ENCODE data around the gene NCKAP5.

The NCKAP5 gene

DNA sequence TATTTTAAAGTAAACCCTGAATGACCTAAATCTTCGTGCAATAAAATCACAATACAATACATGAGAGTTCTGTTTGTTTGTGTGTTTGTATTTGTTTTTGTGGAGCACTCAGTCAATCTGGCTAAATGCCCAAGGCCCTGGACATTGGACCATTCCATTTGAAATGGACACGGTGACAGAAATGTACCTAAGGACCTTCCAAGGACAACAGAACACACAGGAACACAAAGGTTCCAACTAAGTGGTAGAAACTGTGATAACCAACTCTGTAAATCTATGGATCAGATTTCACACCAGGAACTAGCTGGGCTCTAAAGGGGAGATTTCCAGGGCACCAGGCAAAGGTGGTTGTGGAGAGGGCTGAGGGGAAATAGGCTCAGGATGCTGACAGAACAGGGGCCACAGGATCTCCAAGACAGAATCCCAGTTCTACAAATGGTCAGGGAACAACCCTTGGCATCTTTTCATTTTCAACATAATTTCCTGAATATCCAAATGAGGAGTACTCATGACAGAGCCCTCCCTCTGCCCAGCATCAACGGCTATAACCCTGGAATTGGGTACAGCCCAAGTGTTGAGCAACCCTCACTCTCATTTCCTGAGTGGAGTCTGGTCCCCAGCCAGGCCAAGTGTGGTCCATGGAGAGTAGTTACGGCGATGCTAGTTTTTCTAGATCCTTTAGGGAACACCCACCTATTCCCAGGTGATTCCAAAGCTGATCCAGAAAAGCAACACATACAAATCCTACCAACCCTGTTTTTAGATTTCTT lies 78.4 kb downstream of the NCKAP5 start:
- H3K9me3 ChIP-seq (ENCODE audit: insufficient read depth, low read length) = no peaks in the 10 kb centered on the region
- no peak for TF ChIP-seq ZNF274 (IDR thresholded peaks at IDR 0.05; ENCODE audit: low read depth, low read length)
- no peak for TF ChIP-seq SUZ12 (IDR thresholded peaks at IDR 0.05; ENCODE audit: extremely low read depth, insufficient read depth, insufficient read length)
- no peak for TF ChIP-seq YY1 (IDR thresholded peaks at IDR 0.05; ENCODE audit: insufficient read depth, insufficient read length)
- H3K36me3 ChIP-seq (ENCODE audit: insufficient read depth, insufficient read length, low read length) = no peaks in the 10 kb centered on the region
- no peak for DNase-seq (ENCODE audit: low read depth, low spot score)
- H3K4me3 ChIP-seq (ENCODE audit: insufficient read length, low read depth) = no peak overlapping the region
- H3K27me3 ChIP-seq (ENCODE audit: insufficient read depth, insufficient read length) = no peaks in the 10 kb centered on the region
- no peaks in the 10 kb centered on the region for H3K4me1 ChIP-seq (ENCODE audit: insufficient read depth, insufficient read length)
- H3K9ac ChIP-seq (ENCODE audit: insufficient read length, low read depth) = no peak overlapping the region

DNA sequence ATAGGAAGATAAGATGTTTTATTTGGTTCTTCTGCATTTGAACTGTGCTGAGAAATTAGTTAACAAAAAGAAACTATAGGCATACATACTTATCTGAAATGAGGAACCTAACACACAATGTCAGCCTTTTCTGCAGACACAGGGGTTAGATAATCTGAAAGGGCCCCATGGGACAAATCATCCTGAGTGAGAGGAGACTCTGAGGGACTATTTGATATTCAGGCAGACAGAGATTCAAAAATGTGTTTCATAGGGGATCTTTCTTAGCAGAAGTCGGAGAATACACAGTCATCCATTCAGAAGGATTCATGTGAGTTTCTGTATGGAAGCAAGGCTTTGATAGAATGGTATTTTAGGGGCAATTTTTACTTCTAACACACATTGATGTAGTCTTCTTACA lies 79.1 kb downstream of the NCKAP5 start:
- Histone ChIP-seq H3K9ac (ENCODE audit: insufficient read length, low read depth) (no peak overlapping the region), H3K36me3 (ENCODE audit: insufficient read depth, insufficient read length, low read length) (no peaks in the 10 kb centered on the region), H3K27me3 (ENCODE audit: insufficient read depth, insufficient read length) (no peaks in the 10 kb centered on the region), H3K9me3 (ENCODE audit: insufficient read depth, low read length) (no peaks in the 10 kb centered on the region), H3K4me3 (ENCODE audit: insufficient read length, low read depth) (no peak overlapping the region), H3K4me1 (ENCODE audit: insufficient read depth, insufficient read length) (no peaks in the 10 kb centered on the region)
- DNase-seq (ENCODE audit: low read depth, low spot score) = no peak
- no peak for TF ChIP-seq SUZ12 (IDR thresholded peaks at IDR 0.05; ENCODE audit: extremely low read depth, insufficient read depth, insufficient read length)
- TF ChIP-seq ZNF274 (IDR thresholded peaks at IDR 0.05; ENCODE audit: low read depth, low read length) = no peak
- no peak for TF ChIP-seq YY1 (IDR thresholded peaks at IDR 0.05; ENCODE audit: insufficient read depth, insufficient read length)

DNA sequence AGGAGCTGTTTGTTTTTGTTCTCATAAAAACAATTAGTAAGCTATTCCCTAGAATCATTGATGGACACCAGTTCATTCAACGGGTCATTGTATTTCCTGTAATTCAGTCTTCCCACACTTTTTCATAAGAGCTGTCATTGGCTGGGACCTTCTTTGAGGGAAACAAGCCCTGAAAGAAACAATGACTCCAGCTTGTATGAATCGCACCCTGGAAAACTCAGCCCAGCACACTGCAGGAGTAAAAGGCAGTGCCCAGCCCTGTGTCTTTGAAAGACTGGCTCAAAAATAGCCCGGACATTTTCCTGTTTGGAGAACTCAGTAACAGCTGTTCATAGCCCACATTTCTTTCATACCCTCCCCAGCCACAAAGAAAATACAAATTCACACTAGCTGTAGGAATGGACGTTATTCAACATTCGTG lies 81.5 kb downstream of the NCKAP5 start:
- H3K9ac ChIP-seq (ENCODE audit: insufficient read length, low read depth) = no peak overlapping the region
- H3K36me3 ChIP-seq (ENCODE audit: insufficient read depth, insufficient read length, low read length) = no peaks in the 10 kb centered on the region
- TF ChIP-seq YY1 (IDR thresholded peaks at IDR 0.05; ENCODE audit: insufficient read depth, insufficient read length) = no peak
- no peak for TF ChIP-seq ZNF274 (IDR thresholded peaks at IDR 0.05; ENCODE audit: low read depth, low read length)
- no peak for TF ChIP-seq SUZ12 (IDR thresholded peaks at IDR 0.05; ENCODE audit: extremely low read depth, insufficient read depth, insufficient read length)
- H3K4me1 ChIP-seq (ENCODE audit: insufficient read depth, insufficient read length) = no peaks in the 10 kb centered on the region
- no peak overlapping the region for H3K4me3 ChIP-seq (ENCODE audit: insufficient read length, low read depth)
- no peak for DNase-seq (ENCODE audit: low read depth, low spot score)
- no peaks in the 10 kb centered on the region for H3K27me3 ChIP-seq (ENCODE audit: insufficient read depth, insufficient read length)
- H3K9me3 ChIP-seq (ENCODE audit: insufficient read depth, low read length) = no peaks in the 10 kb centered on the region

DNA sequence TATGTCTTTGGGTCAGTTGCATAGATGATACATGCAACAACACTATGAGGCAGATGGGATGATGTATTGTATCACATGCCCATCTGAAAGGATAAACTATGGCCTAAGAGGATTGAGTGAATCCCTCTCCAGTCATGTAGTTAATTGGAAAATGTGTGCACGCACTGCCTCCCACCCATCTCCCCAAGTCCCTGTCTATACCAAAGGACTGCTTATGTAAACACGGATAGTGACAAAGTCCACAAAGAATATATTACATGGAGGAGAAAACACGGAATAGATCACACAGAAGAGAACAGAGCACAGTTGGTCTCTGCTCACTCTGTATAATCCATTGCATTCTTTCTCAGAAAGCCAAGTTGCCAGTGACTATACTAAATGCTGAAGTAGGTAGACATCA lies 82.4 kb downstream of the NCKAP5 start:
- Histone ChIP-seq H3K9me3 (ENCODE audit: insufficient read depth, low read length) (no peaks in the 10 kb centered on the region), H3K4me1 (ENCODE audit: insufficient read depth, insufficient read length) (no peaks in the 10 kb centered on the region), H3K9ac (ENCODE audit: insufficient read length, low read depth) (no peak overlapping the region), H3K27me3 (ENCODE audit: insufficient read depth, insufficient read length) (no peaks in the 10 kb centered on the region), H3K36me3 (ENCODE audit: insufficient read depth, insufficient read length, low read length) (no peaks in the 10 kb centered on the region), H3K4me3 (ENCODE audit: insufficient read length, low read depth) (no peak overlapping the region)
- no peak for DNase-seq (ENCODE audit: low read depth, low spot score)
- TF ChIP-seq YY1 (IDR thresholded peaks at IDR 0.05; ENCODE audit: insufficient read depth, insufficient read length) (no peak), ZNF274 (IDR thresholded peaks at IDR 0.05; ENCODE audit: low read depth, low read length) (no peak), SUZ12 (IDR thresholded peaks at IDR 0.05; ENCODE audit: extremely low read depth, insufficient read depth, insufficient read length) (no peak)

DNA sequence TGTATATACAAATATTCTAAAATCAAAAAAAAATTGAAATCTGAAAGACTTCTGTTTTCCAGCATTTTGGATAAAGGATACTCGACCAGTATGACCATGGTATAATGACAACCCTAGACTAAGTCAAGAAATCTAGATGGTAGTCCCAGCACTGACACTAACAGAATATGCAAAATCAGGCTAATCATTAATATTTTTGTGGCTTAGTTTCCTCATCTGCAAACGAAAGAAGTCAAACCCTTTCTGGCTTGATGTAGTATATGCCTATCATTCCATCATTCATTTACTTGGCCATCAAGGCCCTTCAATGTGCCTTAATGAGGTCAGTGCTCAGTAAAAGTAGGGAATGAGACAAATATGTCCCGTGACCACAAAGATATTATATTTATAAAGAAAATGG lies 83.5 kb downstream of the NCKAP5 start:
- no peaks in the 10 kb centered on the region for H3K9me3 ChIP-seq (ENCODE audit: insufficient read depth, low read length)
- TF ChIP-seq YY1 (IDR thresholded peaks at IDR 0.05; ENCODE audit: insufficient read depth, insufficient read length) (no peak), SUZ12 (IDR thresholded peaks at IDR 0.05; ENCODE audit: extremely low read depth, insufficient read depth, insufficient read length) (no peak), ZNF274 (IDR thresholded peaks at IDR 0.05; ENCODE audit: low read depth, low read length) (no peak)
- H3K27me3 ChIP-seq (ENCODE audit: insufficient read depth, insufficient read length) = no peaks in the 10 kb centered on the region
- no peaks in the 10 kb centered on the region for H3K36me3 ChIP-seq (ENCODE audit: insufficient read depth, insufficient read length, low read length)
- no peak overlapping the region for H3K4me3 ChIP-seq (ENCODE audit: insufficient read length, low read depth)
- DNase-seq (ENCODE audit: low read depth, low spot score) = no peak
- no peak overlapping the region for H3K9ac ChIP-seq (ENCODE audit: insufficient read length, low read depth)
- no peaks in the 10 kb centered on the region for H3K4me1 ChIP-seq (ENCODE audit: insufficient read depth, insufficient read length)

DNA sequence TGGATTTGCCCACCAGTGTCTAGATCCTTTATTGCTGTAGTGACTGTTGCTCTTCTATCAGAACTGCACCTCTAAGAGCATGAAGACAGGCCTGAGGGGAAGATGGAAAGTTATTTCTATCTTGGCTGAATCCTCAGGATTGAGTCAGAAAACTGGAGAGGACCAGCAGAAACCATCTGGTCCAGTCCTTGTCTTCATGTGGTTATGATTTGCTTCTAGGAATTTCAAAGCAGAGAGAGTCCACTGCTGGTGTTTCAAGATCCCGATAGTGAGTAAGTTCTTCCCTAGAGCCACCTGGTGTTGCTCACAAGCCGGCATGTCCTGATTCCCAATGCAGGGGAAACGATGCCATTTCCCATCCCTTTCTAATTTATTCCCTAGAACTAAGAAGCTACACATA lies 84.2 kb downstream of the NCKAP5 start:
- Histone ChIP-seq H3K9me3 (ENCODE audit: insufficient read depth, low read length) (no peaks in the 10 kb centered on the region), H3K36me3 (ENCODE audit: insufficient read depth, insufficient read length, low read length) (no peaks in the 10 kb centered on the region), H3K4me3 (ENCODE audit: insufficient read length, low read depth) (no peak overlapping the region), H3K9ac (ENCODE audit: insufficient read length, low read depth) (no peak overlapping the region), H3K27me3 (ENCODE audit: insufficient read depth, insufficient read length) (no peaks in the 10 kb centered on the region), H3K4me1 (ENCODE audit: insufficient read depth, insufficient read length) (no peaks in the 10 kb centered on the region)
- no peak for DNase-seq (ENCODE audit: low read depth, low spot score)
- TF ChIP-seq YY1 (IDR thresholded peaks at IDR 0.05; ENCODE audit: insufficient read depth, insufficient read length) = no peak
- TF ChIP-seq SUZ12 (IDR thresholded peaks at IDR 0.05; ENCODE audit: extremely low read depth, insufficient read depth, insufficient read length) = no peak
- no peak for TF ChIP-seq ZNF274 (IDR thresholded peaks at IDR 0.05; ENCODE audit: low read depth, low read length)

DNA sequence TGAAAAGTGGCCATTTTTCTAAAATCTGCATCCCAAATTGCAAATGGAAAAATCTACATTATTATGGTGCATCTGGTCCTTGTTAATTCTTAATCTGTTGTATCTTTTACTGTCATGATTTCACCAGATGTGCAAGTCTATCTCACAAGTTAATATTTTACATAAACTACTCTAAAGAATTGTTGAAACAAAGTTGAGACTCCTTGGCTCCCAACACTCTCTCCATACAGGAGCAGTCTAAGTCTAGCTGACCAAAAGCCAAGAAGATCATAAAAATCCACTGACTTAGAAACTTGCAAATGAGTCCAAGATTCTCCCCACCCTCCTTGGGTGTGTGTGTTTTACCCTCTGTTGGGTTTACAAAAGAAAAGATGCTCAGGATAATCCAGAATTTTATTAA lies 85.1 kb downstream of the NCKAP5 start:
- H3K27me3 ChIP-seq (ENCODE audit: insufficient read depth, insufficient read length) = no peaks in the 10 kb centered on the region
- H3K36me3 ChIP-seq (ENCODE audit: insufficient read depth, insufficient read length, low read length) = no peaks in the 10 kb centered on the region
- no peak for DNase-seq (ENCODE audit: low read depth, low spot score)
- no peak for TF ChIP-seq ZNF274 (IDR thresholded peaks at IDR 0.05; ENCODE audit: low read depth, low read length)
- H3K4me1 ChIP-seq (ENCODE audit: insufficient read depth, insufficient read length) = no peaks in the 10 kb centered on the region
- H3K9ac ChIP-seq (ENCODE audit: insufficient read length, low read depth) = no peak overlapping the region
- H3K9me3 ChIP-seq (ENCODE audit: insufficient read depth, low read length) = no peaks in the 10 kb centered on the region
- H3K4me3 ChIP-seq (ENCODE audit: insufficient read length, low read depth) = no peak overlapping the region

Data from NT2/D1 (cell line).